GM12891 (cell line): ENCODE measurements around the gene COX8A.
A peak's percentile ranks its signal among the peaks of the same experiment; 100 is the strongest.

Experiments
- PAX5 ChIP-seq: IDR thresholded peaks from 2 replicates; pipeline ENCODE4 v1.6.1; 2011; ENCODE audit warnings: low read length, moderate library complexity, mild to moderate bottlenecking; ENCODE audit not compliant: insufficient read depth, severe bottlenecking
- POLR2A ChIP-seq: IDR thresholded peaks from 2 replicates; pipeline ENCODE4 v1.6.1; 2011; ENCODE audit warnings: low read depth, low read length, control low read depth
- POLR2AphosphoS5 ChIP-seq: IDR thresholded peaks from 2 replicates; pipeline ENCODE4 v1.6.1; 2011; ENCODE audit warnings: low read depth, low read length, control low read depth
- TAF1 ChIP-seq: IDR thresholded peaks from 2 replicates; pipeline ENCODE4 v1.6.1; 2011; ENCODE audit warnings: low read depth, low read length, control low read depth

- peak; percentile 43; the same call in 1 of the 2 replicates for TF ChIP-seq POLR2A
- TF ChIP-seq POLR2AphosphoS5, result 0 out of 2 replicates have a peak, but pooled peaks have one; percentile 42
- TF ChIP-seq TAF1, result no peak
- peak; percentile 32 for TF ChIP-seq PAX5
Measured at GRCh38 chr11:63938479-63939396, 35.7 kb upstream of the COX8A start, which contains the start of gene NAA40.
